GM19025 (cell line): Measurements from ENCODE around the gene SSH3.

ENCODE experiments used
- ATAC-seq: cut with Tn5 transposase; IDR thresholded peaks from one replicate; pipeline ENCODE4 v1.9.1; 2021; ENCODE audit warnings: mild to moderate bottlenecking, low read depth, moderate library complexity; ENCODE audit not compliant: unreplicated experiment

The SSH3 gene

GRCh38 chr11:67267188-67268080 lies 35.9 kb upstream of the SSH3 start:
- no peak for ATAC-seq

DNA sequence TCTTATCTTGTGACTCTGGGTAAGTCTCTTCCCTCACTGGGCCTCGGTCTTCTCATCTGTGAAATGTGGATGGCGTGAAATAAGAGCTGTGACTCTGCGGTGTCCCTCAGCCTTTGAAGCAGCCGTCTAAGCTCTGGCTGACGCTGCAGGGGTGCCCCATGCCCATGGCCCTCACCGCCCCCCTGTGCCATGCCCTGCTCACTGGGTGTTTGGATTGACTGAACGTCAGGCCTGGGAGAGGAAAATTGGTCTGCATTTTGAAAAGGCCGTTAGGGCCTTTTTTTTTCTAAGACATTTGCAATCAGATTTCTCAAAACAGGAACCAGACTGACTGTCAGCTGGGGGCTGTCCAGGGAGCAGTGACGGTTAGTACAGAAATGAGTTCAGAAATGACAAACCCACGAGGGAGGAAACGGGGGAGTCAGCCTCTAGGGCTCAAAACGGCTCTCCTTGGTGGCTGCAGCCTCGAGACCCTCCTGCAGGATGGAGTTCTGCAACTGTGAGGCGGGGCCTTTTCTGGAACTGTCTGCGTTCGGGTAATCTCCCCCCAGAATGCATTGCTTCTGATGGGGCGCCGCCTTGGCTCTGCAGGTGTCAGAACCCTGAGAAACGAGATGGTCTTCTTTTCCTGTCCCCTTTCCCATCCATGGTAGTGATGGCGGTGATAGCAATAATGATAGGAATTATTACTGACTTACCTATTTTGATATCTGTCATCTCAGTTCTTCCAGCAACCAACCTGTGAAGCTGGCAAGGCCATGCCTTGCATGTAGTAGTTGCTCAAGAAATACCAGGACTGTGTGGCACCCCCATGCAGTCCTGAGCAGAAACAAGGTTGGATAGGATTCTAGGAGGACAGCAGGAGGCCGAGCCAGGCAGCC lies 35.0 kb upstream of the SSH3 start:
- ATAC-seq = peak; percentile 35

GRCh38 chr11:67268962-67269268 lies 34.4 kb upstream of the SSH3 start:
- ATAC-seq = no peak

DNA sequence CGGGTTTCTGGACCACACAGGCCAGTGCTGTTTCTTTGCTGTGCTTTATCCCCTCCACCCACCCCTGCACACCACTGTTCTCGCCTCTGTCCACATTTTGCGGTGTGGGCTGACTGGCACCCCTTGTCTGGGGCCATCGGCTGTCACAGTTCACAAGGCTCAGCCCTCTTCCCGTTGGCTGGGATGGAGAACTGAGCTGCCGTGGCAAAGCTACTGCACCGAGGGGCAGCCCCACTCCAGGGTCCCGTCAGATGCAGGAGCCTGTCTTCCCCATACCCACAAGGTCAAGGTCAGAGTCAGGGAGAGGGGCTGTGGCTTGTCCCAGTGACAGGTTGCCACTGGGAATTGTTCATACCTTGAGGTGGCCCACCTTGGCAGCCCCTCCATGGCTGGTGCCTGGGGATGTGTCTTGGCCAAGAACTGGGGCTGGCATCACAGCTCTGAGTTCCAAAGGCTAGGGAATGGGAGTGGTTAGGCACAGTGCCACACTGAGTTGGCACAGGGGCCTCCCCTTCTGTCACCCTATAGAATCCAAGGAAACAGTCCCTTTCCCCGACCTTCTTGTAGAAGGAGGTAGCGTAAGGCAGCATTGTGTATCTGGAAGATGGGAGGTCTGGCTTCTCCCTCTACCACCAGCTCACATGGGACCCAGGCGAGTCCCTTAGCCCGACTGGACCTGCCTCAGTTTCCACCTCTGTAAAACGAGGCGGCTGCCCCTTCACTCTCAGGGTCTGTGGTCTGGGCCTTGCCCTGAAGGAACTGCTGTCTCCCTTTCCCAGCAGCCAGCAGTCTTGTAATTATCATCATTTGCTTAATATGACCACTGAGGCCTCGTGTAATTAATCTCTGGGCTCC lies 33.7 kb upstream of the SSH3 start:
- ATAC-seq = no peak

GRCh38 chr11:67270256-67271204 lies 32.8 kb upstream of the SSH3 start:
- no peak for ATAC-seq

GRCh38 chr11:67271205-67271540 lies 32.2 kb upstream of the SSH3 start:
- ATAC-seq = no peak

- no peak for ATAC-seq
These were observed 31.6 kb upstream of the SSH3 start for GRCh38 chr11:67271541-67272284.

GRCh38 chr11:67272327-67273259 lies 30.7 kb upstream of the SSH3 start:
- no peak for ATAC-seq

DNA sequence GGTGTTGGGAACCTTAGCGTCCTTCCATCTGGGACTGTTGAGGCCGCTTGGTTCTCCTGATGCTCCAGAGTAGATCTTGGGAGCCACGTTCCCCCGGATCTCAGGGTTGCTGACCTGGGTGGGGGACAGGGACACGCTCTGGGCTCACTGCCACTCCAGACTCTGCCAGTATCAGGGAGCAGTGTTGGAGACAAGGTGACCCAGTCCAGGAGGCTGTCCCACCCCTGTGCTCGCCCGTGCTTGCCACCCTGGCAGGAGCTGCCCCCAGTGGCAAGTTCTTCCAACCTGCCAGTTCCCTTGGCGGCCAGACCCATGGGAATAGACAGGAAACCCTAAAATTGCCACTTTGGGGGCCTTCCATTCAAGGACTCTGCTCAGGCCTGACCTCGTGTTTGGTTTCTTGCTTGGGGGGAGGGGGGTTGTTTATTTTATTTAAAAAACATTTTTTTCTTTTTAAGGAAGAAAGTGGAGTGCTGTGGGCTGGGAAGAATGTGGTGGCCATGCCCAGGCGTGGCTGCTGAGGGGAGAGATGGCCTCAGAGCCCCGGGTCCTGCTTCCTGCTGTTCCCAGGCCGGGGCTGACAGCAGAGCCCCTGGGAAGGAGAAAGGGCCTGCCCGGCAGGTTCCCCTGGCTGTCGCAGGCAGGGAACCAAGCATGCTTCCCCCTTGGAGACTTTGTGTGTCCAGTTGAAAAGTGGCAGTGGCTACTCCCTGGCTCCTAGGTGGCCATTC lies 29.9 kb upstream of the SSH3 start:
- no peak for ATAC-seq

DNA sequence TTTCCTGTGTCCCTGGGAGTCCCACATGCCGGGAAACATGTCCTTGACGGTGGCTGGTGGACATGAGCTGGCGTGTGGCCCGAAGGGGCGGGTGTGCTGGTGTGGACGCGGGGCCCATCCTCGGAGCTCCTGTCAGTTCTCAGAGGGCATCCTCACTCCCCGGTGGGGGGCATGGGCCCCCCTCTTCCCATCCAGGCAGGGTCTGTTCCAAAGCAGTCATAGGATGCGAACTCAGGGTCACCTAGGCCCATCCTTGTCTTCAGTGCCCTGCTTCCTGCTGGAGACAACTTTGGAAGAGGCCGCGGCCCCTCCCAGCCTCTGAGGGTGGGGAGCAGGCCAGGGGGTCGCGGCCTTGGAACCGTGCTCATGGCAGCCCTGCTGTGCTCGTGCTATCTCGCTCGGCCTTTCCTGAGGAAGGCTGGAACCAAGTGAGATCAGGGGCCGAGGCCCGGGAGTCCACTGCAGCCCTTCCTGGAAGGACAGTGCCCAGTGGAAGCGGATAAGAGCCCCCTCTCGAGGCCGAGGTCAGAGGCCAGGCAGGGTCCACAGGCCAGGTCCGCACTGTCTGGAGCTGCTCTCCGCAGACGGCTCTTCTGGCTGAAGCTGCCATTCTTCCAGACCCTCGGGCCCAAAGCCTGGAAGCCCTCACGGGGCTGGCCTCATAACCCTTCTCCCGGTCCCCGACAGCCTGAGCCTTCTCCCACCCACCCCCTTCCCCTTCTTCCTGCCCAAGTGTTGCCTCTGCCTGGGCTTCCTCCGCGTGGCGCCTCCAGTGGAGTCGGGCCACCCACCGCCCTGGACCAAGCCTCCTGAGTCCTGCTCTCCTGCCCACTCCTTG lies 28.3 kb upstream of the SSH3 start:
- no peak for ATAC-seq

GRCh38 chr11:67275606-67276409 lies 27.5 kb upstream of the SSH3 start:
- ATAC-seq = no peak

DNA sequence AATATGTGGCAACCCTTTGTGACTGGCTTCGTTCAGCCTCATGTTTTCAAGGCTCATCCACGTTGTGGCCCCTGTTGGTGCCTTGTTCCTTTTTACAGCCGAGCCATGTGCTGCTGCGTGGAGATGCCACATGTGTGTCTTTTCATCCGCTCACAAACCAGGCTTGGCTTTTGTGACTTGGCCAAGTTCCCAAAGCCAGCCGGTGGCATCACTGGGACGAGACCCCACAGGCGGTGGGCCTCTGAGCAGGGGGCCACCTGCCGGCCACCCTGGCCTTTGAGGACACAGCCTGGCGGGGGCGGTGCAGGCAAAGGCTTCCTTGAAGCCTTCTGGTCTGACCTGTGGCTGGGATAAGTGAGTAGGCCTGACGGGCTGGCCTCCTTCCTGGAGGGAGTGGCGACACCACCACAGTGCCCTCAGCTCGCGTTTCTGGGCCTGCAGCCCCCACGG lies 26.5 kb upstream of the SSH3 start:
- ATAC-seq = no peak

DNA sequence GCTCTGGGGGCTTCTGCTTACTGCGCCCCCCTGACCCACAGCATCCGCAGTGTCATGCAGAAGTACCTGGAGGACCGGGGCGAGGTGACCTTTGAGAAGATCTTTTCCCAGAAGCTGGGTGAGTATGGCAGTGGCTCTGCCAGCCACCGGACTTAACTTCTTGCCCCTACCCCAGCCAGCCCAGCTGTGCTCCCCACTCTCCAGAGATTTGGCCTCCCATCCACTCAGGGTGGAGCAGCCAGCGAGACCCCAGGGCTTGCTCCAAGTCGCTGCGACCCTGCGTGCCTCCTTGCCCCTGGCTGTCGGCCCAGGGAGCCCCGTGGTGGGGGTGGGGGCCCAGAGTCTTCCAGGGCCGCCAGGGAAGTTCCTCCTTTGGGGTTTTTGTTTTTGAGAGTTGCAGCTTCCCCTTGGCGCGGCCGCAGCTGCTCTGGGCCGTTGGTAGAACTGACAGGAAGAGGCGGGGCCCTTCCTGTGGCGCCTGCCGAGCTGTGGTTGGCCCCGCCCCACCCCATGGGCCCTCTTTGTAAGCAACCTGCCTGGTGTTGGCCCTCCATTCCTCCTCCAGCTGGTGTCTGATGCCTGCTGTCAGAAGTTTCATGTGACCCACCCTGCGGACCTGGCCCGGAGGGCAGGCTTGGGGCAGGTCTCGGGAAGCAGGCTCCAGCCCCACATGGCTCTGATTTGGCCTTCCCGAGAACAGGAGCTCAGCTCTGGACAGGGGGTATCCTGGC lies 25.9 kb upstream of the SSH3 start:
- ATAC-seq = peak; percentile 85

DNA sequence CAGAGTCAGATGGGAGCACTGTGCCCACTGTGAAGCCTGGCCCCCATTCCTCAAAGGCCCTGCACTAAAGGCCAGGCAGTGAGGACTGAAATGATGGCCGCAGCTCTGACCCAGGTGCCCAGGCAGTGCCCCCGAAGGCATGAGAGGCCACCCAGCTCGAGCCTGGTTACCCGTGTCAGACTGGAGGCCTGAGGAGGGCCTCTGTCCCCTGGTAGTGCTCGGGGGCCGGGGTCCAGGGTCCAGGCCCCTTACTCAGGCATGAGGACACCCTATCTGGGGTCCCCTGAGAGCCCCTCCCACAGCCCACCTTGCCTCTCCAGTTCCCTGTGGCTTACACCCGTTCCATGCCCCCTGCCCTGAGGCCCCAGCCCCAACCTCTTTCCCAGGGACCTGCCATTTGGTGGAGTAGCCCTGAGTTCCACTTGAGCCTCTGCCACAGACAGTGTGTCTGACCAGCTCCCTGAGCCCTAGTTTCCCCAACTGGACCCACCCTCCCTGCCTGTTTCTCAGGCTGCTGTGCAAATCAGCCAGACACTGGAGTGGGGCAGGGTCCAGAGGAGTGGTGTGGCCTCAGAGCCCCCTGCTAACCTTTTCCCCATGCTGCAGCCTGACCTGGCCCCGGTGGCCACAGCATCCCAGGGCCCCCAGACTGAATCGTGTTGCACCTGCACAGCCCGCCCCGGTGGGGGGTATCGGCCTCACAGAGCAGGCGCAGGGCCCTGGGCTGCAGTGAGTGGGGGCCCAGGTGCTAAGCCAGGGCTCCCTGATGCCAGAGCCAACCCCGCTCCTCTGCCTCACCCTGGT lies 25.0 kb upstream of the SSH3 start:
- ATAC-seq = no peak
